ENCODE measurements around the gene TNFRSF1A. TPM values are rescaled to one million over a fixed set of nuclear protein-coding genes. Genes with fewer than 3 reads are reported as not detected.

The TNFRSF1A gene
- total RNA-seq, 2 donors from 2014 or later = 91.1 to 168 TPM

DNA sequence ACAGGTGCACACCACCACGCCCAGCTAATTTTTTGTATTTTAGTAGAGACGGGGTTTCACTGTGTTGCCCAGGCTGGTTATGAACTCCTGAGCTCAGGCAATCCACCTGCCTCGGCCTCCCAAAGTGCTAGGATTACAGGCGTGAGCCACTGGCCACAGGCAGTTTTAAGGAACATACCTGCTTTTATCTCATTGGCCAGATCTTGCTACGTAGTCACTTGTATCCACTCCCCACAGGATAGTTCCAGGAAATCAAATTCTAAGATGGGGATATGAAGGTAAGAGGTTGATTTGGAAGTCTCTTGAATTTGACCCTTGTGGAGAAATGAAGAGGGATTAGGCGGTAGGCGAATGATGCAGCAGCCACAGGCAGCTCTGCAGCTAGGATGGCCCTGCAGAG, 40.2 kb downstream of the TNFRSF1A start:
- no peak for DNase-seq (ENCODE audit: low spot score)
- Histone ChIP-seq H3K27me3 (replicated peaks; ENCODE audit: insufficient read depth) (no peaks in the 10 kb centered on the region), H3K27ac (no peak overlapping the region), H3K4me3 (no peak overlapping the region), H3K9me3 (no peaks in the 10 kb centered on the region), H3K36me3 (no peaks in the 10 kb centered on the region), H3K4me1 (replicated peaks) (no peaks in the 10 kb centered on the region)
- intact Hi-C loops (cut with DNase I) = no loop called here
- 92% methylated on average over 7 of the region's 7 CpGs for whole genome bisulfite sequencing
- TF ChIP-seq, protein P1, sequence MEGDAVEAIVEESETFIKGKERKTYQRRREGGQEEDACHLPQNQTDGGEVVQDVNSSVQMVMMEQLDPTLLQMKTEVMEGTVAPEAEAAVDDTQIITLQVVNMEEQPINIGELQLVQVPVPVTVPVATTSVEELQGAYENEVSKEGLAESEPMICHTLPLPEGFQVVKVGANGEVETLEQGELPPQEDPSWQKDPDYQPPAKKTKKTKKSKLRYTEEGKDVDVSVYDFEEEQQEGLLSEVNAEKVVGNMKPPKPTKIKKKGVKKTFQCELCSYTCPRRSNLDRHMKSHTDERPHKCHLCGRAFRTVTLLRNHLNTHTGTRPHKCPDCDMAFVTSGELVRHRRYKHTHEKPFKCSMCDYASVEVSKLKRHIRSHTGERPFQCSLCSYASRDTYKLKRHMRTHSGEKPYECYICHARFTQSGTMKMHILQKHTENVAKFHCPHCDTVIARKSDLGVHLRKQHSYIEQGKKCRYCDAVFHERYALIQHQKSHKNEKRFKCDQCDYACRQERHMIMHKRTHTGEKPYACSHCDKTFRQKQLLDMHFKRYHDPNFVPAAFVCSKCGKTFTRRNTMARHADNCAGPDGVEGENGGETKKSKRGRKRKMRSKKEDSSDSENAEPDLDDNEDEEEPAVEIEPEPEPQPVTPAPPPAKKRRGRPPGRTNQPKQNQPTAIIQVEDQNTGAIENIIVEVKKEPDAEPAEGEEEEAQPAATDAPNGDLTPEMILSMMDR (IDR thresholded peaks at IDR 0.05) = no peak
- no peak for TF ChIP-seq POLR2A (IDR thresholded peaks at IDR 0.05)
- no peak for TF ChIP-seq POLR2AphosphoS5 (IDR thresholded peaks at IDR 0.05)

DNA sequence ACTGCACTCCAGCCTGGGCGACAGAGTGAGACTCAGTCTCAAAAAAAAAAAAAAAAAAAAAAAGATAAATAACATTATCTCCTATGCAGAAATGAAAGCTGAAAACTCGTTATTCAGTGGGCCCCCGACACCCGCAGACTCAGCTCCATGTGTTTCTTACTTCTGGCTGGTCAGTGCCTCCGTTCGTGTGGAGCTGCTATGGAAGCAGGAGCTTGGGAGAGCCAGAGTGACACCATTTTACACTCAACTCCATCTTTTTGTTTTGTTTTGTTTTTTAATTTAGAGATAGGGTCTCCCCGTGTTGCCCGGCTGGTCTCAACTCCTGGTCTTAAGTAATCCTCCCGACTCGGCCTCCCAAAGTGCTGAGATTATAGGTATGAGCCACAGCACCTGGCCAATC, 44.7 kb downstream of the TNFRSF1A start:
- no peaks in the 10 kb centered on the region for H3K36me3 ChIP-seq
- WGBS = 95% methylated on average over 10 of the region's 10 CpGs
- no peak for DNase-seq (ENCODE audit: low spot score)
- no peaks in the 10 kb centered on the region for H3K4me1 ChIP-seq (replicated peaks)
- no peaks in the 10 kb centered on the region for H3K9me3 ChIP-seq
- intact Hi-C loops (cut with DNase I) = no loop called here
- H3K27ac ChIP-seq = no peak overlapping the region
- H3K27me3 ChIP-seq (replicated peaks; ENCODE audit: insufficient read depth) = no peaks in the 10 kb centered on the region
- TF ChIP-seq, protein P1 (IDR thresholded peaks at IDR 0.05) = no peak
- no peak for TF ChIP-seq POLR2A (IDR thresholded peaks at IDR 0.05)
- no peak for TF ChIP-seq POLR2AphosphoS5 (IDR thresholded peaks at IDR 0.05)
- no peak overlapping the region for H3K4me3 ChIP-seq

- 85% methylated on average over 5 of the region's 5 CpGs for WGBS
- DNase-seq (ENCODE audit: low spot score) = no peak
- Histone ChIP-seq H3K27ac (no peak overlapping the region), H3K36me3 (no peaks in the 10 kb centered on the region), H3K4me3 (no peak overlapping the region), H3K9me3 (no peaks in the 10 kb centered on the region), H3K27me3 (replicated peaks; ENCODE audit: insufficient read depth) (no peaks in the 10 kb centered on the region), H3K4me1 (replicated peaks) (no peaks in the 10 kb centered on the region)
- intact Hi-C loops (cut with DNase I) = no loop called here
- TF ChIP-seq POLR2AphosphoS5 (IDR thresholded peaks at IDR 0.05) (no peak), POLR2A (IDR thresholded peaks at IDR 0.05) (no peak)
- TF ChIP-seq, protein P1 (IDR thresholded peaks at IDR 0.05) = no peak
Observed at GRCh38 chr12:6295094-6295811, 46.6 kb downstream of the TNFRSF1A start.

DNA sequence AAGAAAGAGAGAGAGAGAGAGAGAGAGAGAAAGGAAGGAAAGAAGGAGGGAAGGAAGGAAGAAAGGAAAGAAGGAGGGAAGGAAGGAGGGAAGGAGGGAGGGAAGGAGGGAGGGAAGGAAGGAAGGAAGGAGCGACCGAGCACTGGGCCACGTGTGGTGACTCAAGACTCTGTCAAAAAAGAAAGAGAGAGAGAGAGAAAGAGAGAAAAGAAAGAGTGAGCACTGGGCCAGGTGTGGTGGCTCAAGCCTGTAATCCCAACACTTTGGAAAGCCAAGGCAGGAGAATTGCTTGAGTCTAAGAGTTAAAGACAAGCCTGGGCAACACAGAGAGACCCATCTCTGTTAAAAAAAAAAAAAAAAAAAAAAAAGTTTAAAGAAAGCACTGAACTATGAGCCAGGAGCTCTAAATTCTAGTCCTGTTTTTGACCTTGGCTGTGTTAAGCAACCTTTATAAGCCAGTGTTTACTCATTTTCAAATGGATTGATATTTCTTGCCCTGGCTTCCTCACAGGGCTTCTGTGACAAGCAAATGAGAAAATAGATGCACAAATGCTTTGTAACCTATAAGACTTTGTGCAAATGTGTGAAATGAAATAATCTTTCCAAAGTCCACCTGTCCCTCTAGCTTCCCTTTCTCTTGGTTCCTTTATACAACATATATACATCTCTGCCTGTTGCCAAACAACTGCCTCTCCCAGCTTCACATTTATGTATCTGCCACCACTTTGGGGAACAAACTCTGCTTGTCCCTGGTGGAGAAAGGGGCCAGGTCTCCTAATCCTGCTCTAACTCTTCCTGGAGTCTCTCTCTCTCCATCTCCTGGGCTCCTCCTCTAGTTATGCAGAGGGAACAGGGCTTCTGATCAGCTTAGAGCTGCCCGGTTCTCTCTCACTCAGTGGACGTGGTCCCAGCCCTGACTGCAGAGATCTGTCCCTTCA, 47.5 kb downstream of the TNFRSF1A start:
- Histone ChIP-seq H3K36me3 (no peaks in the 10 kb centered on the region), H3K27ac (no peak overlapping the region), H3K4me3 (no peak overlapping the region), H3K27me3 (replicated peaks; ENCODE audit: insufficient read depth) (no peaks in the 10 kb centered on the region), H3K9me3 (no peaks in the 10 kb centered on the region), H3K4me1 (replicated peaks) (no peaks in the 10 kb centered on the region)
- DNase-seq (ENCODE audit: low spot score) = no peak
- intact Hi-C loops (cut with DNase I) = no loop called here
- no peak for TF ChIP-seq POLR2A (IDR thresholded peaks at IDR 0.05)
- no peak for TF ChIP-seq POLR2AphosphoS5 (IDR thresholded peaks at IDR 0.05)
- TF ChIP-seq, protein P1 (IDR thresholded peaks at IDR 0.05) = no peak
- WGBS = 45% methylated on average over 5 of the region's 5 CpGs
